Common myeloid progenitor, CD34-positive (primary cell): ENCODE results near the gene HNRNPAB.

ENCODE experiments used
- CTCF ChIA-PET: fragments of 350-600 bp; sonication (Branson Sonifier 250); formaldehyde crosslinking; loops from one replicate; lab custom pipeline; 2021; ENCODE audit warnings: antibody characterized with exemption; lab: Charles Lee
- POLR2A ChIA-PET: fragments of 350-600 bp; sonication (Branson Sonifier 250); formaldehyde crosslinking; loops from one replicate; lab custom pipeline; 2021; ENCODE audit warnings: antibody characterized with exemption; lab: Charles Lee
- DNase-seq, 3 donors: peaks; one replicate each; pipeline versions ENCODE4 v3.0.0 to v3.0.0-alpha.2; 2013
- H3K27ac ChIP-seq, 2 experiments: 1 replicate in 1 of 2; 2 replicates in 1 of 2; pipeline ENCODE4 v1.7.0; 2013; ENCODE audit warnings: inconsistent platforms in 2 of 2, low read length in 2 of 2, mild to moderate bottlenecking in 2 of 2, low read depth in 1 of 2, moderate library complexity in 1 of 2; ENCODE audit not compliant: severe bottlenecking in 2 of 2, insufficient read depth in 1 of 2, poor library complexity in 1 of 2
- H3K27me3 ChIP-seq, 5 experiments: replicated peaks in 2 of 5; 1 replicate in 3 of 5; 2 replicates in 2 of 5; pipeline versions ENCODE4 v1.6.1 to v1.7.0; 2013; ENCODE audit warnings: low read length in 4 of 5, mild to moderate bottlenecking in 2 of 5, moderate library complexity in 2 of 5, inconsistent platforms in 1 of 5; ENCODE audit not compliant: insufficient read depth in 5 of 5, control insufficient read depth in 4 of 5
- H3K36me3 ChIP-seq, 4 experiments: 1 replicate in 2 of 4; 2 replicates in 2 of 4; pipeline versions ENCODE4 v1.6.1 to v1.7.0; 2013; ENCODE audit warnings: low read length in 3 of 4, control low read depth in 1 of 4, mild to moderate bottlenecking in 1 of 4; ENCODE audit not compliant: control insufficient read depth in 4 of 4, insufficient read depth in 4 of 4
- H3K4me1 ChIP-seq, 4 experiments: 1 replicate in 3 of 4; 2 replicates in 1 of 4; pipeline versions ENCODE4 v1.6.1 to v1.7.1; 2013; ENCODE audit warnings: low read length in 3 of 4, mild to moderate bottlenecking in 3 of 4, control low read depth in 1 of 4, inconsistent platforms in 1 of 4, moderate library complexity in 1 of 4; ENCODE audit not compliant: control insufficient read depth in 4 of 4, insufficient read depth in 4 of 4; ENCODE audit errors: control extremely low read depth in 1 of 4
- H3K4me3 ChIP-seq, 7 experiments: 1 replicate in 4 of 7; 2 replicates in 3 of 7; pipeline versions ENCODE4 v1.5.1 to v1.7.0; 2013; ENCODE audit warnings: mild to moderate bottlenecking in 7 of 7, low read length in 6 of 7, moderate library complexity in 6 of 7, inconsistent platforms in 2 of 7, low read depth in 2 of 7, control low read depth in 1 of 7; ENCODE audit not compliant: insufficient read depth in 4 of 7, control insufficient read depth in 1 of 7; ENCODE audit errors: extremely low read depth in 1 of 7
- H3K9me3 ChIP-seq, 5 experiments: 1 replicate in 4 of 5; 2 replicates in 1 of 5; pipeline versions ENCODE4 v1.6.1 to v1.7.1; 2013; ENCODE audit warnings: low read length in 4 of 5, mild to moderate bottlenecking in 2 of 5, inconsistent platforms in 1 of 5, low read depth in 1 of 5, moderate library complexity in 1 of 5; ENCODE audit not compliant: control insufficient read depth in 4 of 5, insufficient read depth in 2 of 5; ENCODE audit errors: control extremely low read depth in 1 of 5
- WGBS: methylation state at CpG from one replicate; pipeline ENCODE4 v1.1.5; 2013; ENCODE audit not compliant: insufficient coverage; 5-methylcytosine and 5-hydroxymethylcytosine counted together

Gene HNRNPAB

DNA sequence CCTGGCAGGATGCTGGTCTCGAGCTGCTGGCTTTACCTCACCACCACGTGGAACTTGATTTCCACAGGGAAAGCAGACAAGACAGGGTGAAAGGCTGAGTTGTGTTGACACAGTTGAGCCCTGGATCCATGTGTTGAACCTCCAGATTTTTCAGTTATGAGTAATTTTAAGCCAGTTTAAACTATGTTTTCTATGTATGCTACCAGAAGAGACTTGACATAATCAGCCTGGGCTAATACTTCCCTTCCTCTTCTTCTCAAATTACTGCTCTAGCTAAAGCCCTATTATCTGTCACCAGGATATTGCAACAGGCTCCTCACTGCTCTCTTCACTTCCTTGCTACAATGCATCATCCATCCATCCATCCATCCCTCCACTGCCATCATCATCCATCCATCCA, 40.2 kb downstream of the HNRNPAB start:
- H3K4me3 ChIP-seq = no peak overlapping the region
- ChIA-PET POLR2A (no interaction called here), CTCF (no interaction called here)
- peaks cover 4 to 81% (median 76%) of the 10 kb centered on the region in 4 experiments for H3K4me1 ChIP-seq
- H3K27ac ChIP-seq = no peak overlapping the region
- DNase-seq = no peak
- no peaks in the 10 kb centered on the region for H3K36me3 ChIP-seq
- 100% methylated on average over 2 of the region's 2 CpGs for WGBS
- H3K9me3 ChIP-seq = no peaks in the 10 kb centered on the region
- H3K27me3 ChIP-seq = no peaks in the 10 kb centered on the region

DNA sequence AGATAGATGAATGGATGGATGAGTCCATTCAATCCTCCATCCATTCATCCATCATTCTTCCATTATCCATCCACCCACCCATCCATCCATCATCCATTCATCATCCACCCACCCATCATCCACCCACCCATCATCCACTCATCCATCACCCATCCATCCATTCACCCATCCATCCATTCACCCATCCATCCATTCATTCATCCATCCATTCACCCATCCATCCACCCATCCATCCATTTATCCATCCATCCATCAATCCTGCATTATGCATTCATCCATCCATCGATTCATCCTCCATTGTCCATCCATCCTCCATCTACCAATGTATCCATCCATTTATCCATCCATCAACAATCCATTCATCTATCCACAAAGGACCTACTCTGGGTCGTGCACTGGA, 41.1 kb downstream of the HNRNPAB start:
- 100% methylated on average over 1 of the region's 2 CpGs for WGBS
- CTCF ChIA-PET = no interaction called here

DNA sequence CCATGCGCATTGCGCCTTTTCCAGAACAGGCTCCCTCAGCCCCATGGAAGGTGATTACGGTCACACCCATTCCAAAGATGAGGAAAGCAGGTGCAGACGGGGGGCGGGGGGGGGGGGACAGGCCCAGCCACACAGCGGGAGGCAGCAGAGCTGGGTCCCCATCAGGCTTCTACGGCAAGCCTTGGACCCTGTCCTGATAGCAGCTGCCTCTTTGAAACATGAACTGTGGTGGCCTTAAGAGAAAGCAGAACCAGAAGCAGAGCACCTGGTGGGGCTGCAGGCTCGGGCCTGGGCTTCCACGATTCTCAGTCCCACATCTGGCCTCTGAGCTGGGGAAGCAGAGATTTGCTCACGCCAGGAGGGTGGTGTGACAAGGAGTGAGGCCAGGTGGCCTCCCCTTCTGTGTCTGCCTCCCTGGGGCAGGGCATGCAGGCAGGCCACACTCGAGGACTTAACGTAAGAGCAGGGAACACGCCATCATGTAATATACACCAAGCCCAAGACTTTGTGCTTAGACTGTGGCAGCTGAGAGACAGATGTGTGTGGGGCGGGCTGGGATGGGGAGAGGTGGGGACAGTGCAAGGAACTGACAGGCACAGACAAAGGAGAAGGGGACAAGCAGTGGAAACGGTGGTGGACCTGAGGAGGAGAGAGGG, 42.4 kb downstream of the HNRNPAB start:
- no peaks in the 10 kb centered on the region for H3K9me3 ChIP-seq
- WGBS = 70% methylated on average over 11 of the region's 15 CpGs

More for the DNA sequence above, 41.1 kb downstream of the HNRNPAB start:
- Histone ChIP-seq H3K9me3 (no peaks in the 10 kb centered on the region), H3K27ac (no peak overlapping the region), H3K27me3 (no peaks in the 10 kb centered on the region), H3K36me3 (no peaks in the 10 kb centered on the region), H3K4me1 (peaks cover 4 to 81% (median 76%) of the 10 kb centered on the region in 4 experiments), H3K4me3 (no peak overlapping the region)
- POLR2A ChIA-PET = no interaction called here
- DNase-seq = no peak

DNA sequence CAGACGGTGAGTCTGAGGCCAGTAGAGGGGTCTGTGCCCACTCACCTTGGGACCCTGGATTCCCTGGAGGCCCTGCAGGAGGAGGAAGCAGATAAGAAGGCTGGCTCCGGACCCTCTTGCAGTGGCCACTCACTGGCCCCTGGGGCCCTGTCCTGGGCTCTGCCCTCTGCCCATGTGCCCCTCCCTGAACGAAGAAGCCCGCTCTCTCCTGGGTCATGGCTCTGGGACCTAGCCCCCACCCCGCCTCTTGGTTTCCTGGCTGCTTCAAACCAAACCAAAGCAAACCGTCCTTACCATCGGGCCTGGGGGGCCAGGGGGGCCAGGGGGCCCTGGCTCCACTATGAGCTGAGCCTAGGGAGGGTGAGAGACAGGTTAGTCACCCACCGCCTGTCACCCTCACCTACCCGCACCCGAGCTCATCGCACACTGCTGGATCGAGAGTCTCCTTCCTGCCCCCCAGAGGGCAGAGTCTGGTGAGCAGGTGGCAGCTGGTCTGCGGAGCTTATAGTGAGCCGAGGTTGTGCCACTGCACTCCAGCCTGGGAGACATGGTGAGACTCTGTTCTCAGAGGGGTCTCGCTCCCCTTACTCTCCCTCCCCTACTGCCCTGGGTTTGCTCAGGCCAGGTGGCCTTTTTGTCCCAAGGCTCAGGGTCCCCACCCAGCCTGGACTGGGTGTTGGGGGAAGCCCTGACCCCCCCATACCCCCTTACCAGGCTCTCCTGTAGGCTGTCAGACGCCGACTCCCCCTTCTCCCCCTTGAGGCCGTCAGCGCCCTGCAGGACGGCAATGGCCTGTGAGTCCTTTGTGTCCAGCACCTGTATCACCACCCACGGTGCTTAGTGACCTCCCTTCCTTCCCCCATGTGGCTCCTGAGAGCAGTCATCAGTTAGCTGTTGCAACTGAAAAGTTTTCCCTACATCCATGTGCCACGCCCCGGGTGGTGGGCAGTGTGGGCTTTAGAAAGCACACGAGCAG, 43.4 kb downstream of the HNRNPAB start:
- Histone ChIP-seq H3K4me3 (no peak overlapping the region), H3K36me3 (no peaks in the 10 kb centered on the region), H3K4me1 (peaks cover 0 to 74% (median 57%) of the 10 kb centered on the region in 4 experiments), H3K9me3 (no peaks in the 10 kb centered on the region), H3K27me3 (no peaks in the 10 kb centered on the region), H3K27ac (no peak overlapping the region)
- no peak for DNase-seq
- ChIA-PET CTCF (interaction anchor here (1.0 to 8.1 kb wide), 5 partner anchors 11 to 35 kb away, joined by 3 to 53 read pairs (median 3); no protein-coding TSS in a partner anchor), POLR2A (interaction anchor here (1.6 kb wide), 1 partner anchor 10 kb away, joined by 5 read pairs; no protein-coding TSS in a partner anchor)
- 82% methylated on average over 22 of the region's 24 CpGs for WGBS

More for the DNA sequence above, 42.4 kb downstream of the HNRNPAB start:
- H3K4me1 ChIP-seq = peaks cover 1 to 76% (median 62%) of the 10 kb centered on the region in 4 experiments
- H3K27ac ChIP-seq = no peak overlapping the region
- no peak overlapping the region for H3K4me3 ChIP-seq
- DNase-seq = peak in 2 of 3 donors; percentile 66 to 76
- ChIA-PET POLR2A (interaction anchor here (0.6 to 1.6 kb wide), 3 partner anchors 9 to 1517 kb away, joined by 3 to 5 read pairs (median 3); no protein-coding TSS in a partner anchor), CTCF (interaction anchor here (1.2 to 8.1 kb wide), 4 partner anchors 11 to 344 kb away, joined by 3 to 53 read pairs (median 4); partner anchors contain the start of gene COL23A1)
- H3K36me3 ChIP-seq = no peaks in the 10 kb centered on the region
- no peaks in the 10 kb centered on the region for H3K27me3 ChIP-seq

DNA sequence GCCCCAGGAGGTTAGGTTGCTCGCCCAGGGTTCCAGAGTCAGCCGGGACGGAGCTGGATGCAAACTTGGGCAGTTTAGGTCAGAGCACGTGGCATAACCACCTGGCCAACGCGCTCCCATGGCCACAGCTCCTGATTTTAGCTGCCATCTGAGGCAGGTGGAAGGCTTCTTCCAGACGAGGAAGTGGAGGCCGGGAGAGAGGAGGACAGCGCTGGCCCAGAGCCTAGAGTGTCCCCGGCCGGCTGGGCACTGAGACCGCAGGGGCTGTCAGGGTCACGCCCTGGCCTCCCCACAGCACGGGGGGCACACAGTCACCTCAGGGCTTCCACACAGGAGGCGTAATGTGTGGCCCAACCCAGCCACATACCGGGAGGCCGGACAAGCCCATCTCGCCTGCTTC, 44.4 kb downstream of the HNRNPAB start:
- Histone ChIP-seq H3K4me3 (peak overlapping the region in 1 of 7 experiments; percentile 28), H3K27ac (no peak overlapping the region), H3K27me3 (no peaks in the 10 kb centered on the region), H3K36me3 (no peaks in the 10 kb centered on the region), H3K4me1 (peaks cover 0 to 69% (median 50%) of the 10 kb centered on the region in 4 experiments), H3K9me3 (no peaks in the 10 kb centered on the region)
- 82% methylated on average over 17 of the region's 18 CpGs for WGBS
- ChIA-PET CTCF (interaction anchor here (1.6 to 8.1 kb wide), 4 partner anchors 8 to 30 kb away, joined by 3 to 53 read pairs (median 8); no protein-coding TSS in a partner anchor), POLR2A (interaction anchor here (1.2 kb wide), 1 partner anchor 9 kb away, joined by 8 read pairs; no protein-coding TSS in a partner anchor)
- no peak for DNase-seq

DNA sequence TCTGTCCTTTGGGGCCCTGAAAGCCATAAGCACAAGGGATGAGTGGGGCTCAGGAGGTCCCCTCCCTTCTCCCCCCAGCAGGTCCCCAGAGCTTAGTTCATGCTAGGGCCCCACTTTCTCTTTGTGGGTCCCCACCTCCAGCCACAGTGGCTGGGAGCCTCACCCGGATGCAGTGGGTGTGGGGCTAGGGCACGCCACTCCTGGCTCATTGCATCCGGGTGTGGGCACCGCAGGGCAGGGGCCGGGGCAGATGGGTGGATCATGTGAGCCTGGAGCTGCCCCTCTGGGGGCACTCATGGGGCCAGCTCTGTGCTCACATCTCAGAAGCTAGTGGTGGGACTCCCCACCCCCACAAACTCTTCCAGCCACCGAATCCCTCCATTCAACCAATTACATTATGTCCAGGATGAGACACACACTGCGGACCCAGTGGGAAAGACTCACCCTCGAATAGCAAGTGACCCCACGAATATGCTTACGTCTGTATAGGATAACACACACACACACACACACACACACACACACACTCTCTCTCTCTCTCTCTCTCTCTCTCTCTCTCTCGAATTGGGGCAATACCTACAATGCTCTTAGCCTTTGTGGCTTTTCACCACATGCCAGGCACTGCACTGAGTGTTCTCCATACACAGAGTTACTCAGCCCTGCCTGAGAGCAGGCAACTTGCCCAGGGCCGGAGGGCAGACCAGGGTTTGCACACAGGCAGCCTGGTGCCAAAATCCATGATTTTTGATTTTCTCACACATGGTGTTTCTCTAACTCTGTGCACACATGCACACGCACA, 45.1 kb downstream of the HNRNPAB start:
- Histone ChIP-seq H3K4me1 (peaks cover 0 to 68% (median 46%) of the 10 kb centered on the region in 4 experiments), H3K9me3 (no peaks in the 10 kb centered on the region), H3K36me3 (no peaks in the 10 kb centered on the region), H3K27ac (no peak overlapping the region), H3K27me3 (no peaks in the 10 kb centered on the region), H3K4me3 (peak overlapping the region in 1 of 7 experiments; percentile 36)
- peak; percentile 55 to 93 (median 84) for DNase-seq
- WGBS = 25% methylated on average over 4 of the region's 13 CpGs
- POLR2A ChIA-PET = interaction anchor here (0.9 to 1.2 kb wide), 2 partner anchors 9 to 10 kb away, joined by 4 to 8 read pairs; no protein-coding TSS in a partner anchor
- CTCF ChIA-PET = interaction anchor here (1.6 to 8.1 kb wide), 3 partner anchors 8 to 21 kb away, joined by 3 to 53 read pairs (median 8); no protein-coding TSS in a partner anchor
